ENCODE measurements around the gene SLC27A5. TPM values are rescaled to one million over a fixed set of nuclear protein-coding genes. Genes with fewer than 3 reads are reported as not detected.

Gene SLC27A5
- total and polyA plus RNA-seq, 2 donors (not counting 3 experiments of a cell fraction or from before 2014, with no cell fraction given): 7.1 to 16.0 TPM

GRCh38 chr19:58510084-58510862 is 1.5 kb downstream of the SLC27A5 start:
- intact Hi-C loops (cut with micrococcal nuclease): no loop called here
- Histone ChIP-seq H3K79me2 (ENCODE audit: control insufficient read depth, insufficient read depth, low read length) (peaks cover 6% of the 10 kb centered on the region), H3K4me3 (replicated peaks in 1 of 3; ENCODE audit: insufficient read depth in 1 of 3, low read depth in 1 of 3, low read length in 3 of 3) (no peak overlapping the region), H3K4me1 (ENCODE audit: control insufficient read depth, extremely low read depth, insufficient read depth, low read length) (peaks cover 3% of the 10 kb centered on the region), H3K27ac (ENCODE audit: insufficient read depth, low read depth, low read length) (no peak overlapping the region), H3K27me3 (ENCODE audit: control insufficient read depth in 2 of 2, insufficient read depth in 2 of 2, low read length in 2 of 2) (no peaks in the 10 kb centered on the region), H3K36me3 (ENCODE audit: control insufficient read depth in 2 of 2, extremely low read depth in 1 of 2, insufficient read depth in 2 of 2, low read length in 2 of 2) (no peaks in the 10 kb centered on the region), H3K9me1 (replicated peaks; ENCODE audit: control insufficient read depth, extremely low read depth, insufficient read depth, low read length) (no peaks in the 10 kb centered on the region), H3K9me3 (replicated peaks; ENCODE audit: control insufficient read depth, insufficient read depth, low read length) (no peaks in the 10 kb centered on the region), H3K9ac (replicated peaks; ENCODE audit: extremely low read depth, insufficient read depth, low read length) (no peak overlapping the region), H2AFZ (ENCODE audit: low read depth, low read length) (no peak overlapping the region), H3K4me2 (ENCODE audit: insufficient read depth, low read length) (no peak overlapping the region), H4K20me1 (replicated peaks; ENCODE audit: control insufficient read depth, extremely low read depth, insufficient read depth, low read length) (no peaks in the 10 kb centered on the region)
- POLR2A ChIA-PET: no interaction called here
- dilution Hi-C loops (cut with MboI; ENCODE audit: extremely low pct_ligation_motif_present, low sequenced_read_pairs): no loop called here
- no peak for DNase-seq (ENCODE audit: low read depth, low spot score)
- TF ChIP-seq FOS (IDR thresholded peaks at IDR 0.05; ENCODE audit: borderline replicate concordance, insufficient read depth, low read length): no peak
- TF ChIP-seq POLR2A (IDR thresholded peaks at IDR 0.05; ENCODE audit: low read depth, low read length): no peak
- TF ChIP-seq, protein P1, sequence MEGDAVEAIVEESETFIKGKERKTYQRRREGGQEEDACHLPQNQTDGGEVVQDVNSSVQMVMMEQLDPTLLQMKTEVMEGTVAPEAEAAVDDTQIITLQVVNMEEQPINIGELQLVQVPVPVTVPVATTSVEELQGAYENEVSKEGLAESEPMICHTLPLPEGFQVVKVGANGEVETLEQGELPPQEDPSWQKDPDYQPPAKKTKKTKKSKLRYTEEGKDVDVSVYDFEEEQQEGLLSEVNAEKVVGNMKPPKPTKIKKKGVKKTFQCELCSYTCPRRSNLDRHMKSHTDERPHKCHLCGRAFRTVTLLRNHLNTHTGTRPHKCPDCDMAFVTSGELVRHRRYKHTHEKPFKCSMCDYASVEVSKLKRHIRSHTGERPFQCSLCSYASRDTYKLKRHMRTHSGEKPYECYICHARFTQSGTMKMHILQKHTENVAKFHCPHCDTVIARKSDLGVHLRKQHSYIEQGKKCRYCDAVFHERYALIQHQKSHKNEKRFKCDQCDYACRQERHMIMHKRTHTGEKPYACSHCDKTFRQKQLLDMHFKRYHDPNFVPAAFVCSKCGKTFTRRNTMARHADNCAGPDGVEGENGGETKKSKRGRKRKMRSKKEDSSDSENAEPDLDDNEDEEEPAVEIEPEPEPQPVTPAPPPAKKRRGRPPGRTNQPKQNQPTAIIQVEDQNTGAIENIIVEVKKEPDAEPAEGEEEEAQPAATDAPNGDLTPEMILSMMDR (IDR thresholded peaks at IDR 0.05; ENCODE audit: extremely low read depth in 1 of 2, insufficient read depth in 1 of 2, low read depth in 1 of 2, low read length in 2 of 2): no peak
- TF ChIP-seq EZH2 (IDR thresholded peaks at IDR 0.05; ENCODE audit: borderline replicate concordance, low read depth, low read length, severe bottlenecking): no peak
- no peak for TF ChIP-seq MYC (IDR thresholded peaks at IDR 0.05; ENCODE audit: low read depth, low read length)
- TF ChIP-seq GATA2 (IDR thresholded peaks at IDR 0.05; ENCODE audit: insufficient read depth, insufficient read length, low read depth, low read length): no peak
- no peak for TF ChIP-seq POLR2AphosphoS5 (IDR thresholded peaks at IDR 0.05; ENCODE audit: insufficient read depth, low read depth, low read length)
- no peak for TF ChIP-seq MAX (IDR thresholded peaks at IDR 0.05; ENCODE audit: insufficient read depth, insufficient read length)
- TF ChIP-seq JUN (IDR thresholded peaks at IDR 0.05; ENCODE audit: borderline replicate concordance, insufficient read depth, insufficient read length, low read depth): no peak
- CTCF ChIA-PET: interaction anchor here (2.1 kb wide), 1 partner anchor 9 kb away, joined by 6 read pairs; the partner anchor contains the start of gene ZBTB45
- FAIRE-seq: no peak
- no TSS peak for BruUV-seq (replicated peaks)

All from endothelial cell of umbilical vein (primary cell).